ENCODE results near the gene ARMC7.

ARMC7 gene

GRCh38 chr17:75077496-75078283, 32.1 kb upstream of the ARMC7 start:
- in situ Hi-C loops (cut with HindIII; ENCODE audit: low sequenced_read_pairs): no loop called here

DNA sequence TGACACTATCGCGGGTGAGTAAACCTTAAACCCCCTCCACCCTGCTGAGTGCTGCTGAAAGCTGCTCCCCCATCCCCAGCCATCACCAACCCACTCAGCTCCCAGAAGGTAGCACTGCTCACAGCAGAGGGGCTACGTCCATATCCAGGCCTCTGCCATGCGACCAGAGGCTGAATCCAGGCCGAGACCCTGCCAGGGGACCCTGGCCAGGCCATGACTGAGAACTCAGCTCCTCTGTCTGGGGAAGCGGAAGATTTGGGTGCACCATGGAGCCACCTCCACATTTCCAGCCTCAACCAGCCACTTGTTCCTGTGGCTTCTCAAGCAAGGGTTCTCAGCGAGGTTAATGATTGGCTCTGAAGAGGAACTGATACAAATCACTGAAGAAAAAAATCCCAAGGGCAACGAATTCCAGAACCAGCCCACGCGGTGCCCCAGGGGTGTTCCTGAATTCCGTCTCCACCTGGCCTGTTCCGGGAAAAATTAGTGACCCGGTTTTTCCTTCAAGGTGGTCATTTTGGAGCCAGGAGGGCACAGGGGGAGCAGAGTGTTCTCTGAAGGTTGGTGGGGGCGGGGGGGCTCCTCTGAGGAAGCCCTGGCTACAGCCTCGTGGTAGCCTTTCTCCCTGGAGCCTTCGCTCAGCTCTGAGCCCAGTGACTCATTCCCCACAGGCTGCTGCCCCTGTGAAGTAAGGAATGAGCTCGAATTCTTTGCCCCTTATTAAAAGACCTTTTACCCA, 31.3 kb upstream of the ARMC7 start:
- in situ Hi-C loops (cut with HindIII; ENCODE audit: low sequenced_read_pairs): no loop called here

GRCh38 chr17:75079023-75079373, 30.8 kb upstream of the ARMC7 start:
- in situ Hi-C loops (cut with HindIII; ENCODE audit: low sequenced_read_pairs): no loop called here

GRCh38 chr17:75081611-75082540, 27.9 kb upstream of the ARMC7 start:
- in situ Hi-C loops (cut with HindIII; ENCODE audit: low sequenced_read_pairs): no loop called here

- in situ Hi-C loops (cut with HindIII; ENCODE audit: low sequenced_read_pairs): no loop called here
These were observed 27.1 kb upstream of the ARMC7 start for GRCh38 chr17:75082683-75083082.

DNA sequence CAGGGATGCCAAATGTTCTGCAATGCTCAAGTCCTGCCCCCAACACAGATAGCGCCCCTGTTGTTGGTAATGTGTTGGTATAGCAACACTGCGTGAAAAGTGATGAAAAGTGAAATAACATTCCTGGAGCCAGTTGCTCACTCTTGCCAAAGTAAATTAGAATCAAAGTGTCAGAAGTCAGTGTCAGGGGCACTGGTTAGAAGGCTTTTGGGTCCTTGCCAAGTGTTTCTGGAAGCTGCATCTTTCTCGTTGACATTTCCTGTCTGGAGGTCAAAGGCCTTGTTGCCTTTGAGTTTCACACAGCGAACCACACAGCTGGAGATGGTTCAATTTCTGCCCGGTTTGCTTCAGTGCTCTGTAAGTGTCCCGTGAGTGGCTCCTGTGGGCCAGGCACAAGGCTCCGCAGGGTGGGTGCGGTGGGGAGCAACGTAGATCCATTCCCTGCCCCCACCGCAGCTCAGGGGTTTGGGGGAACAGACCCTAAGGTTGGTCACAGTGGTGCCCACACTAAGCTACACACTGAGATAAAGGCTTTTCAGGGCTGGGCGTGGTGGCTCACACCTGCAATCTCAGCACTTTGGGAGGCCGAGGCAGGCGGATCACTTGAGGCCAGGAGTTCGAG, 25.6 kb upstream of the ARMC7 start:
- in situ Hi-C loops (cut with HindIII; ENCODE audit: low sequenced_read_pairs): no loop called here

- in situ Hi-C loops (cut with HindIII; ENCODE audit: low sequenced_read_pairs): no loop called here
These were observed 23.1 kb upstream of the ARMC7 start for GRCh38 chr17:75086496-75087181.

DNA sequence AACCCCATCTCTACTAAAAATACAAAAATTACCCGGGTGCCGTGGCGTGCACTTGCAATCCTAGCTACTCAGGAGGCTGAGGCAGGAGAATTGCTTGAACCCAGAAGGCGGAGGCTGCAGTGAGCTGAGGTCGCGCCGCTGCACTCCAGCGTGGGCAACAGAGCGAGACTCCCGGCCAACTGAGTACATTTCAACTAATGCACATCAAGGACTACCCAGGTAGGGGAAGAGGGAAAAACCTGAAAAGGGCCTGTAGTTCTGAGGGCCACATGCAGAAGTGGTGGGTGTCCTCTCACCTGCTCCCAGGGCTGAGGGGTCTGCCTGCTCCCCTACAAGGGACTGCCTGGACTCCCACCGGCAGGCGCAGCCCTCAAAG, 22.6 kb upstream of the ARMC7 start:
- in situ Hi-C loops (cut with HindIII; ENCODE audit: low sequenced_read_pairs): no loop called here

DNA sequence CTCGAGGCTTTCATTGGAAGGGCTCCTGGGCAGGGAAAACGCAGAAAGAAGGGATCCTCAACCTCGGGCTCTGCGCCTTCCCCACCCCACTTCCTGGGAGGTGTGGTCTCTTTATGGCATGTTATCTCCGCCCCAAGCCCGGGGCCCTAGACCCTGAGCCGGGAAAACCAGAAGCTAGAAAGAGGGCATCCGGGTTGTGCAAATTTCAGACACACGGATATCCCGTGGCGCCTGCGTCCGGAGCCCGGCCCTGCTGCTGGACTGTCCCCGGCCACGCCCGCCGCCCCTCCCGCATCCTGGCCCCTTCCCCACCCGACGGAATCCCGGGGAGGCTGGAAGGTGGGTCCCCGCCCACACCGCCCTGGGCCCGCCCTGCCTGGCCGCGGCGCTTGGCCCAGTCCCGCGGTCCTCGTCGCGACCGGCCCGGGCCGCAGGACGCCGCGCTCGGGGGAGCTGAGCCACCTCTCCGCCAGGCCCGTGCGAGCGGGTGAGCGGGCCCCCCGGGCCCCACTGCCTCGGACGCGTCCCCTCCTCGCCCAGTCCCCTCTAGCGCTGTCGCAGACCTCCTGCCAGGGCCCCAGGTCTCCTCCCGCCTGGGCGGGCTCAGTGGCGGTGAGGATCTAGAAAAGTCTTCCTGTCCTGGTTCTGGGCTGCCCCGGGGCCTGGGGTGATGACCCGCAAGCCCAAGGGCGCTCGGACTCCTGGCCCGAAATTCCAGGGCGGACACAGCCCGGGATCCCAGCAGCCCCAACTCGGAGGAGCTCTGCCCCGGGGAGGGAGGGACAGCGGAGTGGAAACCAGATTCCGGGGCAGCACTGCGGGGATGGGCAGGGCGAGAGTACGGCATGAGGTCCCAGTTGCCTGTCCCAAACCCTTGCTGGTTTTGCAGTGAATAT, 22.0 kb upstream of the ARMC7 start, which contains the start of gene SLC16A5:
TSS of gene SLC16A5 (plus strand) at position 397 of the 896 bp plus-strand sequence. CDS start 5,683 bp downstream, outside the sequence.
- in situ Hi-C loops (cut with HindIII; ENCODE audit: low sequenced_read_pairs): no loop called here

DNA sequence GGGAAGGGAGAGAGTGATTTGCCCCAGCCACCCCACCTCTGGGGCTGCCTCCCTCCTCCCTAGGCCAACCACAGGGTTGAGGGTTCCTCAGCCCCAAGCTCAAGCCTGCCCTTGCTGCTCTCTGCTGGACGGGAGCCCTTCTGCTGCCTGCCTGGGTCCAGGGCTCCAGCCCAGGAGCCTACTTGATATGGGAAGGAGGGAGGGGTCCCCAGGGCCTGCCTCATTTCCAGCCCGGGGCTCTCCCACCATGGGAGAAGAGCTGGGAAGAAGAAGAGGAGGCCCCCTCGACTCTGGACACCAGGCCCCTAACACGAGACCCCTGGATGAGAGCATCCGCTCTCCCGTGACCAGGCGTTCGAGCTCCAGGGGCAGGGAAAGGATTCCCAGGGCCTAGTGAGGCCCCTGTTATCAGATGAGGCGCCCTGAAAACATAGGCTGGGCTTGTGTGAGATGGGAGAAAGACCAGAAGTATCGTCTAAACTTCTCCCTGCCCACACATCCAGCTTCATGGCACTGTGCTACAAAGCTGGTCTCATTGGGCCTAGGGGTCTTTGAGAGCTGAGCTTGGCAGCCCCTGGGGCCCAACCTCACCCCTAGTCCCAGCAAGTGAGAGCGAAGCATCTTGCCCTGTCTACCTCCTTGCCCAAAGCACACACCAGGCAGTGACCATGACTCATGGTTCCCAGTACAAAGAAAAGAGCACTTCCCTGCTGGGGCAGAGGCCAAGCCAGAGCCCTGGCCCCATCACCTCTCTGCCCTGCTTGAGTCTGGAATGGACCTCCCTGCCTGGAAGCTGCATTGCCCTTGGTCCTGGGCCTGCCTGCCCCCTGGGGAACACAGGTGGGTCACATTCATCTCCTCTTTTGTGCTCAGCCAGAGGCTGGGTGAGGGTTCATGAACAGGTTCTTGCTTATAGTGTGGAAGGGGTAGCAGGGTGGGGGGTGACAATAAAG, 21.0 kb upstream of the ARMC7 start:
- in situ Hi-C loops (cut with HindIII; ENCODE audit: low sequenced_read_pairs): no loop called here

DNA sequence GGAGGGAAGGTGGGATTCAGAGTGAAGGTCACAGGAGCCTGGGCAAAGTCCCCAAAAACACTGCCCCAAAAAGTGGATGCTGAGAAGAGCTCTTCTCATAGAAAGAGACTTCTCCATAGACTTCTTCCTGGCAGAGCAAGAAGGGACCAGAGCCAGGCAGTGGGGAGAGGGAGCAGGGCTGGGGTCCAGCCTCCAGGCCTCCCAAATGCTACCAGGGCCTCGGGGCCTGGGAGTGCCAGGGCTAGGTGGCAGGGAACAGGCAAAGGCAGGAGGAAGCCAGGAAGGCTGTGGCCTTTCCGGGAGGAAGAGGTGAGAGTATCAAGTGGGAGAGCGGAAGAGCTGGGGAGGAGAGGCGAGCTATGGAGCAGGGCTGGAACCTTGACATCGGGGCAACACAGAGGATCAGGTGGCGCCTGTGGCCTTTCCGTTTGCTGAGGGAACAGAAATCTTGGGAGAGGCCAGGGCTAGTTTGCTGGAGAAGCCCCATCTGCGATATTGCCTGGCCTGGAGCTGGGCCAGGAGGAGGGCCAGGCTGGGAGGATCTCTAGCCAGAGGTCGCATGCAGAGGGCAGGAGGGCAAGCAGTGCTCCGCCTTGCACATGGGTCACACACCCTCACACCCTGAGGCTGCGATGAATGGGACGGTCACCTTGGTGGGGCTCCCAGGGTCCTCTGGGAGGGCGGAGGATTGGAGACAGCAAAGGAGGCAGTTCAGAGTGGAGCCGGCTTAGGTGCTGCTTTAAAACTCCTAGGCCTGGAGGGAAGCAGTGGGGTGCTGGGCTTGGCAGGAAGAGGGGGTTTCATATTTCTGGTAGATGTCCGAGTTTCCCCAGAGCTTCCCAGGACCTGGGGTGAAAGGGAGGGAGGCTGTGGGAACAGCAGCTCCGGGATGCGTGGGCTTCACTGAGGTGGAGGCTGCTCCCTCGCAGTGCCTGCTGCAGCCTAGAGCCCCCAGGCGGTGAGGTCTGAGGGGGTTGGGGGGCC, 18.6 kb upstream of the ARMC7 start:
- in situ Hi-C loops (cut with HindIII; ENCODE audit: low sequenced_read_pairs): no loop called here

- in situ Hi-C loops (cut with HindIII; ENCODE audit: low sequenced_read_pairs): no loop called here
These were observed 17.9 kb upstream of the ARMC7 start for GRCh38 chr17:75091855-75092327.

- in situ Hi-C loops (cut with HindIII; ENCODE audit: low sequenced_read_pairs): no loop called here
These were observed 16.1 kb upstream of the ARMC7 start for GRCh38 chr17:75093548-75094158.

GRCh38 chr17:75094871-75095399, 14.8 kb upstream of the ARMC7 start:
- in situ Hi-C loops (cut with HindIII; ENCODE audit: low sequenced_read_pairs): no loop called here

DNA sequence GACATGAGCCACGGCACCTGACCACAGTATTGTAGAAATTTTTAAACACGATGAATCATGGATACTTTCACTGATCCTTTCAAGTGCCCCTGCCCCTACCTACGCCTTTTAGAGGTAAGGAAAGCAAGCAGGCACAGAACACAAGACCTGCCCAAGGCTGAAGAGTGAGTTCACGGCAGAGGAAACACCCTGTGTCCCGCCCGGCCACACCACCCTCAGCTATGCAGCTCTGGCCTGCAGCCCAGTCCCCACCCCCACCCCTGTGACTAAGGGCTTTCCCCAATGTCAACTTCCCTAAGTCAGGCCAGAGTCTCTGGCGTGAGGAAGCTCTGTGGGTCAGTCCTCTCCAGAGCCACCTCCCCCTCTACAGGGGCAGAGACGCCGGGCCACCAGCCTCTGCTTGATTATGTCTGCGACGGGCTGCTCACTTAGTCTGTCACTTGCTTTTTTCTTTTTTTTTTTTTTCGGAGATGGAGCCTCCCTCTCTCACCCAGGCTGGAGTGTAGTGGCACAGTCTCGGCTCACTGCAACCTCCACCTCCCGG, 13.6 kb upstream of the ARMC7 start:
- in situ Hi-C loops (cut with HindIII; ENCODE audit: low sequenced_read_pairs): no loop called here

DNA sequence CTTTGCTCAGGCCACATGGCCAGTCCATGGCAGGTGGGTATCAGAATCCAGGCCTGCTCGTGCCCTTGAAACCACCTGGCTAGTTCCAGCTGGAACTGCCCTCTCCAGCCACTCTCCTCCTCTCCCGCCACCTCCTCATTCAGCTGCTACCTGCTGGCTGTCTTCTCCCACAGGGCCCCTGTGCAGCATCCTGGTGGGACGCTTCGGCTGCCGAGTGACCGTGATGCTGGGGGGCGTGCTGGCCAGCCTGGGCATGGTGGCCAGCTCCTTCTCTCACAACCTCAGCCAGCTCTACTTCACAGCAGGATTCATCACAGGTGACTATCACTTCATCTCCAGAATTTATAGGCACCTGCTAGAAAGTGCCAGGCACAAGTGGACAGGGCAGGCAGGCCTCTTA, 11.9 kb upstream of the ARMC7 start:
- in situ Hi-C loops (cut with HindIII; ENCODE audit: low sequenced_read_pairs): no loop called here
